ENCODE measurements around the gene SNCG. TPM values are rescaled to one million over a fixed set of nuclear protein-coding genes. Genes with fewer than 3 reads are reported as not detected.

The SNCG gene
- total and polyA plus RNA-seq, 2 of the 8 experiments (the other 6 are each of a cell fraction or from before 2014, with no cell fraction given), result 4.4 to 12.2 TPM

DNA sequence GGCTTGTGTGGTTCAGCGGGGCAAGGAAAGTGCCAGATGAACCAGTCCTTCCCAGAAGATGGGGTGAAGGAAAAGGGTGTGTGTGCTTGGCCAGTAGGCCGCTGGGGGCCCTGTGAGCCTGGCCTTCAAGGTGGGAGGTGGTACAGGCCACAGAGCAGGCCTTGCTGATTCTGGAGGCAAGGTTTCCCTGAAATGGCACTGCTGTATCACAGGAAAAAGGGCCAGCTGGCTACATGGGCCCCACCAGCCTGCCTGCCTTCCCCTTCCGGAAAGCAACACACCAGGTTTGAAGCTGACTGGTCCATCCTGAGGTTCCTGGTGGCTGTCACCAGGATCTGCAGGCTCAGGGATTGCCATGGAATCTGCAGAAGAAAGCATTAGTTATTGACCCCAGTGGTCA, 13.5 kb upstream of the SNCG start (continued):
- TF ChIP-seq HDAC6 (IDR thresholded peaks at IDR 0.05; ENCODE audit: low read depth, low read length) (no peak), EP300 (IDR thresholded peaks at IDR 0.05; ENCODE audit: borderline replicate concordance in 1 of 2, low read depth in 2 of 2, low read length in 2 of 2) (no peak), POU5F1 (IDR thresholded peaks at IDR 0.05; ENCODE audit: low read depth, low read length) (no peak), EGR1 (IDR thresholded peaks at IDR 0.05; ENCODE audit: borderline replicate concordance, low read depth, low read length) (no peak), ZNF274 (IDR thresholded peaks at IDR 0.05; ENCODE audit: borderline replicate concordance, extremely low read depth, low read length) (no peak), BRCA1 (IDR thresholded peaks at IDR 0.05; ENCODE audit: low read depth, low read length) (no peak)

Data from H1 (cell line).